IMR-90 (cell line): ENCODE data around the gene BCL11B. TPM values are rescaled to one million over a fixed set of nuclear protein-coding genes. Genes with fewer than 3 reads are reported as not detected.

Experiments used
- ATAC-seq: fragments of 200-7000 bp; cut with Tn5 transposase; 2 replicates; pipeline ENCODE4 v1.9.1; 2020; ENCODE audit warnings: low read depth, mild to moderate bottlenecking, moderate library complexity
- BruUV-seq: library from RNA; stranded (reverse); fragments of 400-500 nt; replicated peaks from 2 replicates; lab custom pipeline; 2021; lab: Mats Ljungman, UMichigan
- CTCF ChIA-PET: fragments of 300-600 bp; formaldehyde crosslinking; extraction: SDS; loops from one replicate; lab custom pipeline; 2021; ENCODE audit warnings: antibody characterized with exemption; lab: Yijun Ruan, JAX
- POLR2A ChIA-PET: fragments of 300-600 bp; sonication (Branson Sonifier 250); formaldehyde crosslinking; loops from one replicate; lab custom pipeline; 2022; ENCODE audit warnings: antibody characterized with exemption; ENCODE audit not compliant: unreplicated experiment; lab: Charles Lee
- DNase-seq: peaks from one replicate; pipeline ENCODE4 v3.0.0; 2013
- H2AFZ ChIP-seq: replicated peaks from 2 replicates; pipeline ENCODE3; 2013; ENCODE audit warnings: low read length, mild to moderate bottlenecking; ENCODE audit not compliant: poor library complexity
- H2AK5ac ChIP-seq: 2 replicates; pipeline ENCODE4 v1.6.1; 2013; ENCODE audit warnings: low read depth, low read length, inconsistent platforms
- H2AK9ac ChIP-seq: replicated peaks from 2 replicates; pipeline ENCODE3; 2013; ENCODE audit warnings: mild to moderate bottlenecking, low read depth, low read length, moderate library complexity; ENCODE audit not compliant: poor library complexity
- H2BK120ac ChIP-seq: 2 replicates; pipeline ENCODE4 v1.6.1; 2013; ENCODE audit warnings: low read depth, low read length, inconsistent platforms
- H2BK15ac ChIP-seq: 3 replicates; pipeline ENCODE4 v1.6.1; 2013; ENCODE audit warnings: low read depth, low read length, inconsistent platforms
- H2BK20ac ChIP-seq: 2 replicates; pipeline ENCODE4 v1.6.1; 2013; ENCODE audit warnings: low read depth, mild to moderate bottlenecking, inconsistent platforms, low read length, moderate library complexity
- H2BK5ac ChIP-seq: 2 replicates; pipeline ENCODE4 v1.6.1; 2013; ENCODE audit warnings: mild to moderate bottlenecking, low read depth, low read length, inconsistent platforms; ENCODE audit not compliant: poor library complexity, severe bottlenecking
- H3K14ac ChIP-seq: replicated peaks from 2 replicates; pipeline ENCODE4 v1.6.1; 2013; ENCODE audit warnings: low read depth, low read length, inconsistent platforms
- H3K18ac ChIP-seq: 2 replicates; pipeline ENCODE4 v1.6.1; 2013; ENCODE audit warnings: low read depth, low read length, control low read depth
- H3K23ac ChIP-seq: 2 replicates; pipeline ENCODE4 v1.6.1; 2013; ENCODE audit warnings: low read depth, low read length, inconsistent platforms
- H3K27ac ChIP-seq: 2 replicates; pipeline ENCODE4 v1.5.1; 2013; ENCODE audit warnings: mild to moderate bottlenecking, control low read depth, low read length; ENCODE audit not compliant: insufficient read depth
- H3K27me3 ChIP-seq: 2 replicates; pipeline ENCODE4 v1.6.1; 2013; ENCODE audit warnings: low read length; ENCODE audit not compliant: control insufficient read depth, insufficient read depth
- H3K36me3 ChIP-seq: 2 replicates; pipeline ENCODE4 v1.6.1; 2013; ENCODE audit warnings: low read length, mixed read lengths; ENCODE audit not compliant: control insufficient read depth, insufficient read depth
- H3K4ac ChIP-seq: 2 replicates; pipeline ENCODE4 v1.6.1; 2013; ENCODE audit warnings: low read depth, low read length, inconsistent platforms
- H3K4me1 ChIP-seq: 2 replicates; pipeline ENCODE4 v1.6.1; 2013; ENCODE audit warnings: low read length, mixed read lengths; ENCODE audit not compliant: control insufficient read depth, insufficient read depth
- H3K4me2 ChIP-seq: 2 replicates; pipeline ENCODE4 v1.6.1; 2013; ENCODE audit warnings: low read depth, mild to moderate bottlenecking, control low read depth, low read length, moderate library complexity
- H3K4me3 ChIP-seq: 2 replicates; pipeline ENCODE4 v1.5.1; 2013; ENCODE audit warnings: low read depth, mild to moderate bottlenecking, control low read depth, low read length, moderate library complexity; ENCODE audit not compliant: insufficient read depth
- H3K56ac ChIP-seq: 2 replicates; pipeline ENCODE4 v1.6.1; 2013; ENCODE audit warnings: low read length, inconsistent platforms; ENCODE audit not compliant: insufficient read depth; ENCODE audit errors: extremely low read depth
- H3K79me1 ChIP-seq, 2 experiments: 2 replicates each; pipeline ENCODE4 v1.6.1; 2013; ENCODE audit warnings: low read length in 2 of 2, inconsistent platforms in 1 of 2, low read depth in 1 of 2
- H3K9ac ChIP-seq: 2 replicates; pipeline ENCODE4 v1.6.1; 2013; ENCODE audit warnings: low read depth, low read length, control low read depth
- H3K9me1 ChIP-seq: 2 replicates; pipeline ENCODE4 v1.6.1; 2013; ENCODE audit warnings: low read length, inconsistent platforms; ENCODE audit not compliant: insufficient read depth
- H3K9me3 ChIP-seq: 2 replicates; pipeline ENCODE4 v1.6.1; 2013; ENCODE audit warnings: low read length; ENCODE audit not compliant: control insufficient read depth, insufficient read depth
- H4K20me1 ChIP-seq: 2 replicates; pipeline ENCODE4 v1.6.1; 2013; ENCODE audit warnings: low read length, inconsistent platforms; ENCODE audit not compliant: insufficient read depth
- H4K5ac ChIP-seq: 2 replicates; pipeline ENCODE4 v1.6.1; 2013; ENCODE audit warnings: mild to moderate bottlenecking, low read depth, low read length, control low read depth
- H4K8ac ChIP-seq, 2 experiments: 2 replicates each; pipeline ENCODE4 v1.6.1; 2013; ENCODE audit warnings: low read depth in 2 of 2, low read length in 2 of 2, control low read depth in 1 of 2, inconsistent platforms in 1 of 2
- H4K91ac ChIP-seq: 2 replicates; pipeline ENCODE4 v1.6.1; 2013; ENCODE audit warnings: low read depth, low read length, inconsistent platforms; ENCODE audit not compliant: insufficient read depth
- BHLHE40 ChIP-seq: fragments of 150-350 bp; IDR thresholded peaks from 2 replicates; pipeline ENCODE4 v1.6.1; 2016; ENCODE audit warnings: mild to moderate bottlenecking, low read depth, low read length
- CEBPB ChIP-seq: IDR thresholded peaks from 2 replicates; pipeline ENCODE4 v1.6.1; 2012; ENCODE audit warnings: low read depth, low read length, improper control_type of control experiment
- CHD1 ChIP-seq: IDR thresholded peaks from 2 replicates; pipeline ENCODE4 v1.6.1; 2012; ENCODE audit warnings: low read depth, low read length, improper control_type of control experiment
- ELK1 ChIP-seq: fragments of 150-350 bp; IDR thresholded peaks from 2 replicates; pipeline ENCODE4 v1.6.1; 2016; ENCODE audit warnings: low read depth, mild to moderate bottlenecking, low read length, moderate library complexity, borderline replicate concordance
- FOS ChIP-seq: fragments of 150-350 bp; IDR thresholded peaks from 2 replicates; pipeline ENCODE4 v1.6.1; 2016; ENCODE audit warnings: low read depth, low read length
- MAFK ChIP-seq: IDR thresholded peaks from 2 replicates; pipeline ENCODE4 v1.6.1; 2012; ENCODE audit warnings: low read depth, low read length, improper control_type of control experiment
- MAZ ChIP-seq: IDR thresholded peaks from 2 replicates; pipeline ENCODE4 v1.6.1; 2012; ENCODE audit warnings: low read depth, mild to moderate bottlenecking, low read length, improper control_type of control experiment, moderate library complexity, borderline replicate concordance
- MXI1 ChIP-seq: IDR thresholded peaks from 2 replicates; pipeline ENCODE4 v1.6.1; 2012; ENCODE audit warnings: low read depth, mild to moderate bottlenecking, low read length, moderate library complexity, borderline replicate concordance
- NFE2L2 ChIP-seq: fragments of 150-350 bp; IDR thresholded peaks from 2 replicates; pipeline ENCODE4 v1.6.1; 2016; ENCODE audit warnings: low read depth, mild to moderate bottlenecking, low read length
- POLR2A ChIP-seq: IDR thresholded peaks from 2 replicates; pipeline ENCODE4 v1.6.1; 2012; ENCODE audit warnings: mild to moderate bottlenecking, low read depth, low read length
- RAD21 ChIP-seq: IDR thresholded peaks from 2 replicates; pipeline ENCODE4 v1.6.1; 2012; ENCODE audit warnings: low read length, improper control_type of control experiment
- RCOR1 ChIP-seq: IDR thresholded peaks from 2 replicates; pipeline ENCODE4 v1.6.1; 2012; ENCODE audit warnings: mild to moderate bottlenecking, low read length, improper control_type of control experiment; ENCODE audit not compliant: insufficient replicate concordance
- RFX5 ChIP-seq: IDR thresholded peaks from 2 replicates; pipeline ENCODE4 v1.8.0; 2012; ENCODE audit warnings: low read depth, mild to moderate bottlenecking, low read length, moderate library complexity
- SMC3 ChIP-seq: fragments of 150-350 bp; IDR thresholded peaks from 2 replicates; pipeline ENCODE4 v1.6.1; 2016; ENCODE audit warnings: low read depth, mild to moderate bottlenecking, antibody characterized with exemption, low read length, moderate library complexity
- USF2 ChIP-seq: fragments of 150-350 bp; IDR thresholded peaks from 2 replicates; pipeline ENCODE4 v1.6.1; 2017; ENCODE audit warnings: mild to moderate bottlenecking, antibody characterized with exemption, low read length, low read depth
- WGBS, 2 experiments: methylation state at CpG; one replicate each; pipeline versions ENCODE4 v1.1.5 to v1.1.7; 2013; ENCODE audit warnings: missing lambda C conversion rate in 2 of 2; ENCODE audit not compliant: insufficient read length in 1 of 2; ENCODE audit errors: extremely low coverage in 2 of 2; 5-methylcytosine and 5-hydroxymethylcytosine counted together
- dilution Hi-C: fragments of 300-500 bp; cut with HindIII; formaldehyde crosslinking; loops from one replicate; pipeline ENCODE4 v1.14.3; 2018; ENCODE audit warnings: low sequenced_read_pairs; ENCODE audit not compliant: unreplicated experiment
- in situ Hi-C: fragments of 300-500 bp; cut with MboI; formaldehyde crosslinking; loops from 3 replicates; pipeline ENCODE4 v1.14.3; 2019; ENCODE audit warnings: low sequenced_read_pairs, inconsistent platforms, mixed read lengths
- intact Hi-C: fragments of 100-400 bp; cut with micrococcal nuclease; formaldehyde crosslinking; loops from 2 replicates; pipeline ENCODE4 v1.10.0; 2022
- polyA plus RNA-seq, 3 experiments: library from polyadenylated mRNA; depleted of rRNA; stranded (reverse); fragments of >200 nt; gene quantifications; 2 replicates each; pipeline ENCODE4 v1.2.3, GENCODE V29; 2012; ENCODE audit warnings: low replicate concordance in 1 of 3
- total RNA-seq: library from RNA; depleted of rRNA; stranded (reverse); fragments of >200 nt; gene quantifications from 2 replicates; pipeline ENCODE4 v1.2.3, GENCODE V29; 2012

Gene BCL11B
- total and polyA plus RNA-seq, 2 of the 4 experiments (the other 2 are of a cell fraction) = under 0.01 TPM; not detected in 1

- H3K27ac ChIP-seq = no peak overlapping the region
- no peak overlapping the region for H4K5ac ChIP-seq
- no peaks in the 10 kb centered on the region for H3K9me1 ChIP-seq
- H2BK5ac ChIP-seq = no peak overlapping the region
- POLR2A ChIA-PET = no interaction called here
- WGBS, 2 experiments = 17% methylated on average over 1 of the region's 16 CpGs; no CpG with 5 or more reads in 1 of the 2 experiments
- H2AK5ac ChIP-seq = no peak overlapping the region
- no peak overlapping the region for H2BK15ac ChIP-seq
- H3K4me2 ChIP-seq = no peak overlapping the region
- no peak overlapping the region for H3K4ac ChIP-seq
- intact Hi-C loops (no loop called here), in situ Hi-C loops (no loop called here), dilution Hi-C loops (no loop called here)
- no peak overlapping the region for H4K8ac ChIP-seq
- no peak overlapping the region for H2AFZ ChIP-seq
- H3K9ac ChIP-seq = no peak overlapping the region
- no peak overlapping the region for H3K14ac ChIP-seq
- no peak for DNase-seq
- no peak overlapping the region for H3K56ac ChIP-seq
- ATAC-seq = no peak
- BruUV-seq = no TSS peak
- H2BK20ac ChIP-seq = no peak overlapping the region
- H3K79me1 ChIP-seq = no peaks in the 10 kb centered on the region
- no peak overlapping the region for H3K23ac ChIP-seq
- no peak overlapping the region for H3K18ac ChIP-seq
- H2BK120ac ChIP-seq = no peak overlapping the region
- H3K9me3 ChIP-seq = peaks cover 46% of the 10 kb centered on the region
- no peak overlapping the region for H3K4me3 ChIP-seq
- H2AK9ac ChIP-seq = no peak overlapping the region
- no peak overlapping the region for H4K91ac ChIP-seq
- H3K36me3 ChIP-seq = no peaks in the 10 kb centered on the region
- CTCF ChIA-PET = no interaction called here
- no peaks in the 10 kb centered on the region for H4K20me1 ChIP-seq
- H3K4me1 ChIP-seq = no peaks in the 10 kb centered on the region
- no peaks in the 10 kb centered on the region for H3K27me3 ChIP-seq
- no peak for TF ChIP-seq MAFK
- no peak for TF ChIP-seq MXI1
- TF ChIP-seq RAD21 = no peak
- no peak for TF ChIP-seq CEBPB
- TF ChIP-seq ELK1 = no peak
- no peak for TF ChIP-seq MAZ
- no peak for TF ChIP-seq BHLHE40
- no peak for TF ChIP-seq FOS
- no peak for TF ChIP-seq NFE2L2
- TF ChIP-seq POLR2A = no peak
- no peak for TF ChIP-seq CHD1
- no peak for TF ChIP-seq SMC3
- no peak for TF ChIP-seq RFX5
- TF ChIP-seq RCOR1 = no peak
- TF ChIP-seq USF2 = no peak
These were observed 132.8 kb downstream of the BCL11B start for GRCh38 chr14:99138999-99139865.
